ENCODE data around the gene DGCR6L.
"Not testable (repeated sequence)": the region's sequence is repeated elsewhere in the genome, so short reads cannot be mapped to it uniquely, and the experiment has no call there.

DGCR6L gene

DNA sequence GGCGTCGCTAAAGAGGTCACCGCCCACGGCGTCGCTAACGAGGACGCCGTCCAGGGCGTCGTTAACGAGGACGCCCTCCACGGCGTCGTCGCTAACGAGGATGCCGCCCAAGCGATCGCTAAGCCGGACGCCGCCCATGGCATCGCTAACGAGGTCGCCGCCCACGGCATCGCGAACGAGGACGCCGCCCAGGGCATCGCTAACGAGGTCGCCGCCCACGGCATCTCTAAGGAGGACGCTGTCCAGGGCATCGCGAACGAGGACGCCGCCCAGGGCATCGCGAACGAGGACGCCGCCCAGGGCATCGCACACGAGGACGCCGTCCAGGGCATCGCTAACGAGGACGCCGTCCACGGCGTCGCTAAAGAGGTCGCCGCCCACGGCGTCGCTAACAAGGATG is 37.0 kb upstream of the DGCR6L start:
- H3K4me1 ChIP-seq (ENCODE audit: control insufficient read depth, insufficient read depth, low read length, unreplicated experiment); H3K27ac ChIP-seq (ENCODE audit: low read depth, low read length); H2AFZ ChIP-seq (ENCODE audit: low read length, unreplicated experiment); H3K4me3 ChIP-seq (ENCODE audit: low read depth, low read length); H3K36me3 ChIP-seq (ENCODE audit: insufficient read depth, low read length); H3K79me2 ChIP-seq (ENCODE audit: control insufficient read depth, insufficient read depth, low read length, unreplicated experiment); H3K27me3 ChIP-seq (ENCODE audit: insufficient read depth, low read length): not testable (repeated sequence)

DNA sequence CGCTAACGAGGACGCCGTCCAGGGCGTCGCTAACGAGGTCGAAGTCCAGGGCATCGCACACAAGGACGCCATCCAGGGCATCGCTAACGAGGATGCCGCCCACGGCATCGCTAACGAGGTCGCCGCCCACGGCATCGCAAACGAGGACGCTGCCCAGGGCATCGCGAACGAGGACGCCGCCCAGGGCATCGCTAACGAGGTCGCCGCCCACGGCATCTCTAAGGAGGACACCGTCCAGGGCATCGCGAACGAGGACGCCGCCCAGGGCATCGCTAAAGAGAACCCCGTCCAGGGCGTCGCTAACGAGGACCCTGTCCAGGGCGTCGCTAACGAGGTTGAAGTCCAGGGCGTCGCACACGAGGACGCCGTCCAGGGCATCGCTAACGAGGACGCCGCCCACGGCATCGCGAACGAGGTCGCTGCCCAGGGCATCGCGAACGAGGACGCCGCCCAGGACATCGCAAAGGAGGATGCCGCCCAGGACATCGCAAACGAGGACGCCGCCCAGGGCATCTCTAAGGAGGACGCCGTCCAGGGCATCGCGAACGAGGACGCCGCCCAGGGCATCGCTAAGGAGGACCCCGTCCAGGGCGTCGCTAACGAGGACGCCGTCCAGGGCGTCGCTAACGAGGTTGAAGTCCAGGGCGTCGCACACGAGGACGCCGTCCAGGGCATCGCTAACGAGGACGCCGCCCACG is 36.2 kb upstream of the DGCR6L start:
- not testable (repeated sequence) for H3K79me2 ChIP-seq (ENCODE audit: control insufficient read depth, insufficient read depth, low read length, unreplicated experiment); H3K4me1 ChIP-seq (ENCODE audit: control insufficient read depth, insufficient read depth, low read length, unreplicated experiment); H2AFZ ChIP-seq (ENCODE audit: low read length, unreplicated experiment); H3K27me3 ChIP-seq (ENCODE audit: insufficient read depth, low read length); H3K36me3 ChIP-seq (ENCODE audit: insufficient read depth, low read length); H3K27ac ChIP-seq (ENCODE audit: low read depth, low read length); H3K4me3 ChIP-seq (ENCODE audit: low read depth, low read length)

DNA sequence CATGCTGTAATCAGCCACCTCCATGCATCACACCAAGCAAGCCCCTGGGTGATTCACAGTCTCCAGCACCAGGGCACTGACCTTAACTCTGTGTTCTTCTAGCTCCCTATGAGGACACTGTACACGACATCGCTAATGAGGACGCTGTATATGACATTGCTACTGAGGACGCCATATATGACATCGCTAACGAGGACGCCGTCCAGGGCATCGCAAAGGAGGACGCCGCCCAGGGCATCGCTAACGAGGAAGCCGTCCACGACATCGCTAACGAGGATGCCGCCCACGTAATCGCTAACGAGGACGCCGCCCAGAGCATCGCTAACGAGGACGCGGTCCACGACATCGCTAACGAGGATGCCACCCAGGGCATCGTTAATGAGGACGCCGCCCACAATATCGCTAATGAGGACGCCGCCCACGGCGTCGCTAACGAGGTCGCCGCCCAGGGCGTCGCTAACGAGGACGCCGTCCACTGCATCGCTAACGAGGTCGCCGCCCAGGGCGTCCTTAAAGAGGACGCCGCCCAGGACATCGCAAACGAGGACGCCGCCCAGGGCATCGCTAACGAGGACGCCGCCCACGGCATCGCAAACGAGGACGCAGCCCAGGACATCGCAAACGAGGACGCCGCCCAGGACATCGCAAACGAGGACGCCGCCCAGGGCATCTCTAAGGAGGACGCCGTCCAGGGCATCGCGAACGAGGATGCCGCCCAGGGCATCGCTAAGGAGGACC is 34.5 kb upstream of the DGCR6L start:
- Histone ChIP-seq H2AFZ (ENCODE audit: low read length, unreplicated experiment) (no peak overlapping the region), H3K4me3 (ENCODE audit: low read depth, low read length) (no peak overlapping the region), H3K36me3 (ENCODE audit: insufficient read depth, low read length) (no peaks in the 10 kb centered on the region), H3K27me3 (ENCODE audit: insufficient read depth, low read length) (no peaks in the 10 kb centered on the region), H3K27ac (ENCODE audit: low read depth, low read length) (no peak overlapping the region), H3K4me1 (ENCODE audit: control insufficient read depth, insufficient read depth, low read length, unreplicated experiment) (no peaks in the 10 kb centered on the region), H3K79me2 (ENCODE audit: control insufficient read depth, insufficient read depth, low read length, unreplicated experiment) (no peaks in the 10 kb centered on the region)

DNA sequence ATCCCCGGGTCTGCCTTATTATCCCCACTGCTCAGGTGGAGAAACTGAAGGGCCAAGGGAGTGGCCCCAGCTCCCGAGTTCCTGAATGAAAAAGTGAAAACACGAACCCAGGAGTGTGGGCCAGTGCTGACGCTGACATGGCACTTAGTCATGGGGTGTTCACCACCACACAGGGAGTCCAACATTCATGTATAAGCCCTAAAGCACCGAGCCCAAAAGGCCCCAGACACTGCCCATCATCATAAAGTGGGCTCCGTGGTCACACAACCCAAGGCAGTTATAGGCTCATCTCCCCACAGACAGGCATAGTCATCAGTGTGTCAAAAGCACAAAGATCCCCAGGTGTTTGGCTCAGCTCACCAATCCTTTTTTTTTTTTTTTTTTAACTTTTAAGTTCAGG is 32.7 kb upstream of the DGCR6L start:
- H3K4me1 ChIP-seq (ENCODE audit: control insufficient read depth, insufficient read depth, low read length, unreplicated experiment); H3K27me3 ChIP-seq (ENCODE audit: insufficient read depth, low read length); H3K4me3 ChIP-seq (ENCODE audit: low read depth, low read length); H3K79me2 ChIP-seq (ENCODE audit: control insufficient read depth, insufficient read depth, low read length, unreplicated experiment); H3K27ac ChIP-seq (ENCODE audit: low read depth, low read length); H2AFZ ChIP-seq (ENCODE audit: low read length, unreplicated experiment); H3K36me3 ChIP-seq (ENCODE audit: insufficient read depth, low read length): not testable (repeated sequence)

DNA sequence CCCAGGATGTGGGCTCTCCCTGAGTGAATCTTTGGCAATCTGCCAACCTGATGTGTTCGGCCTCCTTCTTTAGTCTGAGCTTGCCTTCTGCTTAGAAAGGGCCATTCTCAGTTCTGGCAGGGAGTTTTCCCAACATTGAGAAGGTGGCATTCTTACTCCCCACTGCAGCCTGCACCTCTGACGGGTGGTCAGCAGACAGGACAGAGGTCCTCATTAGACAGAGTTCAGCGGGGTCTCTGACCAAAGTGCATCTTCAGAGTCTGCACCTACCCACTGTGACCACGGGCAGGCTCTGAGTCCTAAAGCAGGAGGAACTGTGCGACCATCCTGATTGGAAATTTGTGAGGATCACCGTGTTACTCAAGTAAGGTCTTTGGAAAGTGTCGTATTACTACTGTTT is 26.7 kb upstream of the DGCR6L start:
- not testable (repeated sequence) for H3K4me1 ChIP-seq (ENCODE audit: control insufficient read depth, insufficient read depth, low read length, unreplicated experiment); H3K27ac ChIP-seq (ENCODE audit: low read depth, low read length); H3K4me3 ChIP-seq (ENCODE audit: low read depth, low read length); H2AFZ ChIP-seq (ENCODE audit: low read length, unreplicated experiment); H3K36me3 ChIP-seq (ENCODE audit: insufficient read depth, low read length); H3K27me3 ChIP-seq (ENCODE audit: insufficient read depth, low read length); H3K79me2 ChIP-seq (ENCODE audit: control insufficient read depth, insufficient read depth, low read length, unreplicated experiment)

DNA sequence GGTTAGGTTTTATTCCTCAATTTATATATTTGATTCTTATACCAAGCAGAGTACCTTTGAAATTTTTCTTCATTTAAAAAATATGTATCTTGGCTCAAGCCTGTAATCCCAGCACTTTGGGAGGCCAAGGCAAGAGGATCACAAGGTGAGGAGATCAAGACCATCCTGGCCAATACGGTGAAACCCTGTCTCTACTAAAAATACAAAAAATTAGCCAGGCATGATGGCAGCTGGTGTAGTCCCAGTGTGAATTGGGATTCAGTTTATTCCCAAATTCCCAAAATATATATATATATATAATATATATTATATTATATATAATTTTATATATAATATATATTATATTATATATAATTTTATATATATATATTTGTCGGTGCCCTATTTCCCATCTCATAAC is 18.4 kb upstream of the DGCR6L start:
- not testable (repeated sequence) for H3K27ac ChIP-seq (ENCODE audit: low read depth, low read length); H3K27me3 ChIP-seq (ENCODE audit: insufficient read depth, low read length); H3K79me2 ChIP-seq (ENCODE audit: control insufficient read depth, insufficient read depth, low read length, unreplicated experiment); H2AFZ ChIP-seq (ENCODE audit: low read length, unreplicated experiment); H3K4me1 ChIP-seq (ENCODE audit: control insufficient read depth, insufficient read depth, low read length, unreplicated experiment); H3K36me3 ChIP-seq (ENCODE audit: insufficient read depth, low read length); H3K4me3 ChIP-seq (ENCODE audit: low read depth, low read length)

DNA sequence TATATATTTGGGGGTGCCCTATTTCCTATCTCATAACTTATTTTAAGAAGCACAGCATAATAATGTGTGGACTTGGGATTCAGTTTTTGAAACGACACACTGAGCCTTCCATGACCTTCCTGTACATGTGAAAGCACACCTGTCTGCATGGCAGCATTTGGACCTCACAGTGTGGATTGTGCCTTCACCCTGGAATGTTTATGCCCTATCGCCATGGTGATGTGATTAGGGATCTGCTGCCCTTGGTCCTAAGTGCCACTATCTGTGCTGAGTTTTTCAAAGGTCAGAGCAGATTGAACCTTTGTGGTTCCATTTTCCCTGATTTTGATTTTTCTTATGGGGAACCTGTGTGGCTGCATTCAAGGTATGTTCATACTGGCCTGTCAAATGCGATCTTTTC is 17.9 kb upstream of the DGCR6L start:
- not testable (repeated sequence) for H3K4me1 ChIP-seq (ENCODE audit: control insufficient read depth, insufficient read depth, low read length, unreplicated experiment); H3K79me2 ChIP-seq (ENCODE audit: control insufficient read depth, insufficient read depth, low read length, unreplicated experiment); H3K36me3 ChIP-seq (ENCODE audit: insufficient read depth, low read length); H3K4me3 ChIP-seq (ENCODE audit: low read depth, low read length); H3K27ac ChIP-seq (ENCODE audit: low read depth, low read length); H2AFZ ChIP-seq (ENCODE audit: low read length, unreplicated experiment); H3K27me3 ChIP-seq (ENCODE audit: insufficient read depth, low read length)

DNA sequence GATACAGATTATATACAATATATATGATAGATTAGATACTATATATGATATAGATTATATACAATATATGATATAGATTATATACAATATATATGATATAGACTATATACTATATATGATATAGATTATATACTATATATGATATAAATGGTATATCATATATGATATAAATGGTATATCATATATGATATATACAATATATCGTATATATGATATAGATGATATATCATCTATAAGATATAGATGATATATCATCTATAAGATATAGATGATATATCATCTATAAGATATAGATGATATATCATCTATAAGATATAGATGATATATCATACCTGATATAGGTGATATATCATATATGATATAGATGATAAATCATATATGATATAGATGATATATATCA is 16.7 kb upstream of the DGCR6L start:
- not testable (repeated sequence) for H3K79me2 ChIP-seq (ENCODE audit: control insufficient read depth, insufficient read depth, low read length, unreplicated experiment); H3K4me1 ChIP-seq (ENCODE audit: control insufficient read depth, insufficient read depth, low read length, unreplicated experiment); H3K36me3 ChIP-seq (ENCODE audit: insufficient read depth, low read length)

DNA sequence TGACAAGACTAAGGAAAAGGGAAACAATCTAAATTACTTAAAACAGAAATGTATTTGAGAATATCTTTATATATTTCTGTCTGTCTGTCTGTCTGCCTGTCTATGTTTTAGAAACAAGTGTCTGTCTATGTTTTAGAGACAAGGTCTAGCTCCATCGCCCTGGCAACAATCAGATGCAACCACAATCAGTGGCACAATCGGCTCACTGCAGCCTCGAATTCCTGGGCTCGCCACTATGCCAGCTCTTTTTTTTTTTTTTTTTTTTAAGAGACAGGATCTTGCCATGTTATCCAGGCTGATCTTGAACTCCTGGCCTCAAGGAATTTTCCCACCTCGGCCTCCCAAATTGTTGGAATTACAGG is 8.7 kb upstream of the DGCR6L start:
- not testable (repeated sequence) for H3K4me1 ChIP-seq (ENCODE audit: control insufficient read depth, insufficient read depth, low read length, unreplicated experiment); H3K79me2 ChIP-seq (ENCODE audit: control insufficient read depth, insufficient read depth, low read length, unreplicated experiment); H3K4me3 ChIP-seq (ENCODE audit: low read depth, low read length); H3K27ac ChIP-seq (ENCODE audit: low read depth, low read length); H2AFZ ChIP-seq (ENCODE audit: low read length, unreplicated experiment); H3K27me3 ChIP-seq (ENCODE audit: insufficient read depth, low read length); H3K36me3 ChIP-seq (ENCODE audit: insufficient read depth, low read length)

More for the DNA sequence above, 16.7 kb upstream of the DGCR6L start:
- H2AFZ ChIP-seq (ENCODE audit: low read length, unreplicated experiment); H3K27me3 ChIP-seq (ENCODE audit: insufficient read depth, low read length); H3K27ac ChIP-seq (ENCODE audit: low read depth, low read length); H3K4me3 ChIP-seq (ENCODE audit: low read depth, low read length): not testable (repeated sequence)

DNA sequence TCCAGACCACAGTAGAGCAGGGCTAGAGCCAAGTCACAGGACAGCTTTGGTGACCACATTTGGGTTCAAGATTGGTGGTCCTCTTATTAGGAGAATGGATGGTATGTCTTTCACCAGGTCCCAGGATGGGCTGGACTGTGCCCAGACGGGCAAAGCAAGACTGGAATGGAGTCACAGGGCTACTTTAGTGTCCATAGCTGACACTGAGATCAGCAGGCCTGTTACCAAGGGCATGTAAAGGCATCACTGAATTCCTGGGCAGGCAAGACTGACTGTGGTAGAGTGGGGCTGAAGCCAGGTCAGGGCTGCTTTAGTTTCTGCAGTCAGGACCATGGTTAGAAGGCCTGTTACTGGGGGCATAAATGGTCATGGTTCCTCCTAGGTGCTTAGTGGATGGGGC is 6.1 kb upstream of the DGCR6L start:
- not testable (repeated sequence) for H3K4me3 ChIP-seq (ENCODE audit: low read depth, low read length); H3K27me3 ChIP-seq (ENCODE audit: insufficient read depth, low read length); H3K27ac ChIP-seq (ENCODE audit: low read depth, low read length); H3K36me3 ChIP-seq (ENCODE audit: insufficient read depth, low read length); H2AFZ ChIP-seq (ENCODE audit: low read length, unreplicated experiment); H3K79me2 ChIP-seq (ENCODE audit: control insufficient read depth, insufficient read depth, low read length, unreplicated experiment)
- H3K4me1 ChIP-seq (ENCODE audit: control insufficient read depth, insufficient read depth, low read length, unreplicated experiment) = peaks cover 11% of the 10 kb centered on the region

DNA sequence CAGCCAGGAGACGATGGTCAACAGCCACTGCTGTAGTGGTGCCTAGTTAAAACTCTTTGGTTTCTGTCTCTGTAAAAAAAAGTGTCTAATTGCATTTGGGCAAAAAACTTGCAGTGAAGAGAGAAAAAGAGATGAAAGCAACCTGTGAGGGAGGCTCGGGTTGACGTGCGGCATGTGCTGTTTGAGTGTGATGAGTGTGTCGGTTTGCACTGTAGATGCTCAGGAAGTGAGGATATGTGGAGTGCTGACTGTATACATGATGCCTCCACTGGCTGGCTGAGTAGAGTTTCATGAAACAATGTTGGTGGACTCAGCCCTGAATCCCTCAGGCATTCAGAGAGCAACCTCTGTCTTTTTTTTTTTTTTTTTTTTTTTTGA is 4.3 kb upstream of the DGCR6L start:
- H3K4me3 ChIP-seq (ENCODE audit: low read depth, low read length) = no peak overlapping the region
- peaks cover 11% of the 10 kb centered on the region for H3K79me2 ChIP-seq (ENCODE audit: control insufficient read depth, insufficient read depth, low read length, unreplicated experiment)
- H3K4me1 ChIP-seq (ENCODE audit: control insufficient read depth, insufficient read depth, low read length, unreplicated experiment) = peaks cover 11% of the 10 kb centered on the region
- no peaks in the 10 kb centered on the region for H3K27me3 ChIP-seq (ENCODE audit: insufficient read depth, low read length)
- H3K36me3 ChIP-seq (ENCODE audit: insufficient read depth, low read length) = no peaks in the 10 kb centered on the region
- H3K27ac ChIP-seq (ENCODE audit: low read depth, low read length) = peak overlapping the region; percentile 75
- no peak overlapping the region for H2AFZ ChIP-seq (ENCODE audit: low read length, unreplicated experiment)

Data from ACC112 (cell line).